HG03457 (cell line): ENCODE data around the gene ZNF425.
"Not testable (repeated sequence)": the region's sequence is repeated elsewhere in the genome, so short reads cannot be mapped to it uniquely, and the experiment has no call there.

ENCODE experiments used
- ATAC-seq: cut with Tn5 transposase; IDR thresholded peaks from one replicate; pipeline ENCODE4 v1.9.1; 2021; ENCODE audit warnings: moderate number of reproducible peaks; ENCODE audit not compliant: unreplicated experiment

Gene ZNF425

GRCh38 chr7:149075286-149075685 is 50.8 kb downstream of the ZNF425 start:
- no peak for ATAC-seq

DNA sequence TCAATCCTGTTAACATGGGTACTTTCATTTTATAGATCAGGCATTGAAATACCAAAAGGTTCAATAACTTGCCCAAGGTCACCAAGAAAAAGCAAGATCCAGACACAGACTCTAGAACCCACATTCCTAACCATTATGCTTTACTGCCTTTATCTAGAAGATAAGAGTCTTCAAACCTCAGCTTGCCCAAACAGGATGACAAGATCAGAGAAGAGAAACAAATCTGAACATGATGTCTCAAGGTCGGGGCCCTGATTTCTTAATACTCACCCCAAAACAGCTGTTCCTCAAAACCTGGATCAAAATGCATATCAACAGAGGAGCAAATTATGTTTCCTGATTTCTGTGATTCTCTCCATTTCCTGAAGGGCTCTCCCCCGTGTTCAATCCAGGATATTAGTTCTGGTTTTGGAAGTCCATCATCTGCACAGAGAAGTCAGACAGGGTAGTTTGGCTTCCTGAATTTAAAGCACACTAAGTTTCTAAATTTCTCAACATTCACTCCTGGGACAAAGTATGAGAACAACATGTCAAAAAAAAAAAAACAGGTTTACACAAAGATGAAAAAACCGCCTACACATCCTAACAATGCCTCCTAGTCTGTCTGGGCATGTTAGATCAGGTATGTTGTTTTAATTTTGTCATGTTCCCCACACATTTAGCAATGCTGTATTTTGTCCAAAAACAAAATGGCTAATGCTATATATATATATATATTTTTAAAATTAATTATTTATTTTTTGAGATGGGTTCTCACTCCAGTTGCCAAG is 51.8 kb downstream of the ZNF425 start:
- no peak for ATAC-seq

DNA sequence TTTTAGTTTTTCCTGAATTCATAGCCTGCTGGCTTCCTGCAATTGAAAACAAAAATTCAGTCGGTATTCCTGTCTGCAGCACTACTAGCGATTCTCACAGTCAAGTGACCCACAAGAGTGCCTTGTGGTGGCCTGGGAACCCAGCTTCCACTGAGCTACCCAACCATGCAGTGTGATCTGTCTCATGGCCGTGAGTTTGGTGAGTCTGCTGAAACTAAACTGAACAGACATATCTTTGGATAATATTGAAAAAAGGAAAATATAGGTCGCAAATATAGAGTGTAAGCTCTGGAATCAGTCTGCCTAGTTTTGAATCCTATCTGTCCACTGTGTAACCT is 53.7 kb downstream of the ZNF425 start:
- ATAC-seq, result no peak

DNA sequence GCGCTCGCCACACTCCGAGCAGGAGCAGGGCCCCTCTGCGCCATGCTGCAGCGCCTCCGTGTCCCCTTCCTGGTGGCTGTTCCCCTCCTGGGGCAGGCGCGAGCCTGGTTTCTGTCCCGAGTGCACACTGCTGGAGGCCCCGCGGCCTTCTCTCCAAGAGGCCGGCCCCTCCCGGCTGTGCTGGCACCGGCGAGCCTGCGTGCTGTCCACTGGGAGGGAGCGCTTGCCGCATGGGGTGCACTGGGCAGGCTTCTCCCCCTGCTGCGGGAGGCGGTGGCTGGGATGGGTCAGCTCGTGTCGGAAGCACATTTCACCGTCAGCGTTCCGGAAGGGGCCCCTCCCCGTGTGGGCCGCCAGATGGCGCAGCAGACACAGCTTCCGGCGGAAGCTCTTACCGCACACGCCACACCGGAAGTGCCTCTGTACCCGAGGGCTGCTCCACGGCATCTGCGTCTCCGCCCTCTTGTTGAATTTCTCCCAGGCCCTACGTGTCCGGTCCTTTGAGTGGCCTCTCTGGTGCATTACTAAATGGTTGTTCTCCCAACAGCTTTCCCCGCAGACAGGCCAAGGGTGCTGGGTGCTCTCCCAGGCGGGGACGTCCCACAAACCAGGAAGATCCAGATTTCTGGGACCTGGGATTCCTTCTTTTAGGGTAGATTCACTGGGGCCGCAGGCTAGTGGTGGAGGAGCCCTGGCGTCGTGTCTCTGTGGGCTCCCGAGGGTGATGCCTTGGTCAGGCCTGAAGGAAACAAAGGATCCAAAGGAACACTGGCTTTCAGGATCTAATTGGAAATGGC is 54.3 kb downstream of the ZNF425 start:
- ATAC-seq, result no peak

DNA sequence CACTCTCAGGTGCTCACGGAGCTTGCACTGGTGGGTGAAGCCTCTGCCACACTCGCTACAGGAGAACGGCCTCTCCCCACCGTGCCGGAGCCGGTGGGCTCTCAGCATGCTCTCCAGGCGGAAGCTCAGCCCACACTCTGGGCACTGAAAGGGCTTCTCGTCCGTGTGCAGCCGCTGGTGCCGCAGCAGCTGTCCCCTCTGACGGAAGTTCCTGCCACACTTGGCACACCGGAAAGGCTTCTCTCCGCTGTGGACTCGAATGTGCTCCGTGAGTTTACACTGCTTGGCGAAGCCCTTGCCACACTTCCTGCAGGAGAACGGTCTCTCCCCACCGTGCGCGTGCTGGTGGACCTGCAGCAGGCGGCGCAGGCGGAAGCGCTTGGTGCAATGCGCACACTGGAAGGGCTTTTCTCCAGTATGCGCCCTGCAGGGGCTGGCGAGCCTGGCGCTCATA is 54.9 kb downstream of the ZNF425 start:
- no peak for ATAC-seq

DNA sequence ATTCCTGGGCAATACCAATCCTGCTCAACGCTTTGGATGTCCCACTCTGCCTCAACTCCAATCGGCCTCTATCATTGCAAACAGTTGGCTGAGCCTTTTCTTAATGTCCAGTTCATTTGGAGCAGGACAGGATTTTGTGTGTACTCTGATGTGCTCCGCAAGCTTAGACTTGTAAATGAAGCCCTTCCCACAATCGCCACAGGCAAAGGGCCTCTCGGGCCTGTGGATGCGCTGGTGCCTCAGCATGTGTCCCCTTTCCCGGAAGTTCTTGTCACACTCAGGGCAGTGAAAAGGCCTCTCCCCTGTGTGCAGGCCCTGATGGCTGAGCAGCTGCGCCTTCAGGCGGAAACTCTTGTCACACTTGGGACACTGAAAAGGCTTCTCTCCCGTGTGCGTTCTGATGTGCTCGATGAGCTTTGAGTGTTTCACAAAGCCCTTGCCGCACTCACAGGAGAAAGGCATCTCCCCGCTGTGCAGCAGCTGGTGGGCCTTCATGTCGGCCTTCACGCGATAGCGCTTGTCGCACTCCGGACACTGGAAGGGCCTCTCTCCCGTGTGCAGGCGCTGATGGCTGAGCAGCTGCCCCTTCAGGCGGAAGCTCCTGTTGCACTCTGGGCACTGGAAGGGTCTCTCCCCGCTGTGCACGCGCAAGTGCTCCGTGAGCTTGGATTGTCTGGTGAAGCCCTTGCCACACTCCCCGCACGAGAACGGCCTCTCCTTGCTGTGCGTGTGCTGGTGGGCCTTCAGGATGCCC is 55.6 kb downstream of the ZNF425 start:
- ATAC-seq, result no peak

DNA sequence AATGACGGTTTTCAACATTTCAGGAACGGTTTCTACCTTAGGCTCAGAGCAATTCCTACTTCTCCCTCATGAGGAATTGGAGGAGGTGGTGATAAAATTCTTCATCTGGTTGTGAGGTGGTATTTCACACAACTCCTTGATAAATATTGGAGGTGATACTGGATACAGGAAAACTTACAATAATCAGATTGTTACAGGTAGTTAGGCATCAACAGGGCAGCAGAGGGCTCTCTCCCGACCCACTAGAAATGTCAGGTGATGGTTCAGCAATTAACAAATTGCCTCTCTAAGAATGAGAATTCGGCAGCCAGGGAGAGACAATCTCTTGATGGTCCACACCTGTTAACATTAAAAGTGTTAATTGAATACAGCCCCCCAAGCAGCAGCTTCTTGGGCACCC is 58.3 kb downstream of the ZNF425 start:
- no peak for ATAC-seq

DNA sequence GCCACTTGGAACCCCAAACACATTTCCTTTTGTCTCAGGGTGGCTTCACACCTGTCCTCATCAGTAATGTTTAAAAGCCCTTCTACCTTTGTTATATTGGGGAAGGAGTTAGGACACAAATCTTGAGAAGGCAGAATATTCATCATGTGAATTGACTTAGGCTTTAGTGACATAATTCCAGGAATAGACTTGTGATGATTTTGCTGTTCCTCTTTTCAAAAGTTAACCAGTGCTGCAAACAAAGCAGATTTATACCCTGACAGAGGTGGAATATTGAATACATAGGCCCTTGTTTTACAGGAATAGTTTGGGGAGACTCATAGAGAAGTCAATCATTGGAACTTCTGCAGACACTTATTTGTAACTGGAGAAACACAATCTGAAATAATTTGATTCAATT is 62.6 kb downstream of the ZNF425 start:
- ATAC-seq, result no peak

GRCh38 chr7:149062217-149062899 is 63.8 kb downstream of the ZNF425 start:
- not testable (repeated sequence) for ATAC-seq

- no peak for ATAC-seq
Measured at GRCh38 chr7:149060156-149060555, 66.0 kb downstream of the ZNF425 start.

DNA sequence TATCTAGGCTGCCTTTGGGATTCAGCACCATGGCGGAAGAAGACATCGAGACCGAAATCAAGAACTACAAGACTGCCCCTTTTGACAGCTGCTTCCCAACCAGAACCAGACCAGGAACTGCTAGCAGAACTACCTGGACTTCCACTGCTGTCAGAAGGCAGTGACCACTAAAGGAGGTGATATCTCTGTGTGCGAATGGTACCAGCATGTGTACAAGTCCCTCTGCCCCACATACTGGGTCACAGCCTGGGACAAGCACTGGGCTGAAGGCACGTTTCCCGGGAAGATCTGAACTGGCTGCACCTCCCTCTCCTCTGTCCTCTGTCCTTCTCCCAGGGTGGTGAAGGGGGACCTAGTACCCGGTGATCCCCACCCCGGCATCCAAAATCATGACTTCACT is 72.2 kb downstream of the ZNF425 start:
- ATAC-seq, result no peak

DNA sequence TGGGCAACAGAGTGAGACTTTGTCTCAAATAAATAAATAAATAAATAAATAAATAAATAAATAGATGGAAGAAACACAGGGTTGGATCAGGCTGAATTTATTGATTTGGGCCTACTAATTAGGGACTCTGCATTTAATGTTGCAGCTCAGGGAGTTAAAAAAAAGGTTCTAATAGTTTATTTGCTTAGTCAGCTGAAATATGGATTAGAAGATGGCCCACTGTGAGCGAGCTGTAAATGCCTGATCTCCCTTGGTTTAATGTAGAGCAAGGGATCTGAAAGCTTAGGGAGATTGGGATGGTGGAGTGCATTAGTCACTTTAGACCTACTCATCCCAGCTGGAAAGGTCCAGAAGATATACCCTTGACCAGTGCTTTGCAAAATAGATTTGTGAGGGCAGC is 72.7 kb downstream of the ZNF425 start:
- ATAC-seq, result no peak
